ENCODE measurements around the gene FRMD4A.

The FRMD4A gene

GRCh38 chr10:13636776-13637175, 693.9 kb downstream of the FRMD4A start:
- DNase-seq: no peak

DNA sequence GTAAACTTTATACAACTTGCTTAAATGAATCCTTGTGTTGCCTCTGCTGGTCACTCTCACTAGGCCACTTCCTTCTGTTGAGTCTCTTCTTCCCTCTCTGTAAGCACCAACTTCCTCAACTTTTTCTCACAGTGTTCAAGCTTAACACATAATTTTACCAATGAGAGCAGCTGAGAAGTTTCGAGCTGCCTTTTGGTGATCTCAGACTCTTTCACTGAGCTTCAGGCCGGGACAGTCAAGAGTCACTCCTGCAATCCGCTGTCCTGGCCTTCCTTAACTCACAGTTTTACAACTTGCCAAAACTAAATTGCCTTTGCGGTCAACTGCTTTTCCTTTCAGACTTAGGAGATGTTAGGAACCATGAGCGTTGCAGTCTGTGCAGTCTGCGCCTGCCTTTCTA, 696.5 kb downstream of the FRMD4A start:
- peak in 1 of 14 donors; percentile 16 for DNase-seq

DNA sequence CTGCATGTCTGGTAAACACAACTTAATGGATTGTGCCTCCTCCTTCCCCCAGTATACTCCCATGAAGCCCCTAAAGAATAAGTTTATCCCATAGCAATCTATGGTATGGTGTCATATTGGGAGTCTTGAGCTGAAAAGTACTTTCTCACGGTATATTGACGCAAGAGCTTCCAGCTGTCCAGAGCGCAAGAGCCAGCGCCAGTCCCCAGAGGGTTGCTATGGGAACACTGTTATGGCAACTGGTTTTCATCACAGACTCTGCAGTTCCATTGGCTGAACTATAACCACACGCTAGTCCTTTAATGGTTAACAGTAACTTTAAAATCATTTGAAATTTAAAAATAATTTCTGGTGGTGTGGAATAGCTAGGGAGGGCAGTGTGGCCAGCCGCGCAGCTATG, 697.0 kb downstream of the FRMD4A start:
- DNase-seq: no peak

DNA sequence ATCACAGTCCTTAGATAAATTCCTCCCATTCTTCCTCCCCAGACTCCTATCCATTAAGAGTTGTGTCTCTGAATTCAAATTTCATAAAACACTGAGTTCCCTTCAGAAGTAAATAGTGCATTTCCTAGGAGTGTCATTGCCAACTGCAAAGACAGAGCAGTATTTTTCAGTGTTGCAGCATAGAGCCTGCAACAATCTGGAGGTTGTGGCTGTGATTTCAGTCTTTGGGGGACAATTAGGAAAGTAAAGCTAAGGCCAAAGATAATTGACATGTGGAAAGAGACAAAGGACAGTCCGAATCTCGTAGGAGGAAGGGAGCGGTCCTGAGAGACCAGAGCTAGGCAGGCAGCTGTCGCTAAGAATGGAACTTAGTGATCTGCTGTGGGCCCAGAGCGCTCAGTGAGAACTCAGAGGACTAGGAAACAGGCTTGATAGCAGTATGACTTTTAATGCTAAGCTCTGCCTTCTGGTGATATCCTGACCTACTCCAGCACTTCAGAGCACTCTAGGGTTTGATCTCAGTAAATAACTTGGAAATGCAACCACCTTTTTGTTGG, 697.8 kb downstream of the FRMD4A start:
- no peak for DNase-seq

- DNase-seq: no peak
Observed at GRCh38 chr10:13632440-13632839, 698.3 kb downstream of the FRMD4A start.

DNA sequence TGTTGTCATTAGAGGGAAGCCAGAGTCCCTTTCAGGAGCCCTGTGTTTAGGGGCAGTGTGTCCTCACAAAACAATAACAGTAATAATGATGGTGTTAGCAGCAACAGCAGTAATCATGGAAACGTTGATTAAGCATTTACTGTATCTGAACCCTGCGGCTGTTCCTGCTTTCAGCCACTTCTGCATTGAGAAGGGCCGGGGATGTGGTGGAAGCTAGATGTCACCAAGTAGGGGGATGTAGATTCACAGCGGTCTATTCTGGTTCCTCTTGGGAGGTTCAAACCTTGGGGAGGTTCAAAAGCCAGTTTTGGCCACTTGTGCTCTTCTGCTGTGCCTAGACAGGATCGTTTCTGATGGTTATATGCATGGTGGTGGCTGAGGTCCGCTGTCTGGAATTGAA, 699.1 kb downstream of the FRMD4A start:
- peak in 1 of 14 donors; percentile 19 for DNase-seq

DNA sequence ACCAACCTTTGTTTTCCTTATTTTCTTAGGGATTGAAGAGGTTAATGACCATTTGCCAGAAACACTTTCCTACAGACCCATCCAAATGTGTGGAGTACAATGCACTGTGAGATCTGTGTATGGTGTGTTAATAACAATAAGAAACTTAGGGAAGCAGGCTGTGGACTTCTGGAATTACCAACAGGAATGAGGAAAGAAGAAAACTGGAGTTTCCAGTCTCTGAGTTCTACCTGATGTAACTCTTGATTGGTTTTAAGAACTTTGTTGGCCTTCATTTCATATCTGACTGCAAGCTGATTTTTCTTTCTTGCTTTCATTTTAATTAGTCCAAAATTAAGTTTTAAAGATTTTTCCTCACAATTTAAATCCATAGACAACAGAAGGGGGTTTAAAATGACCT, 700.5 kb downstream of the FRMD4A start:
- DNase-seq: no peak

- no peak for DNase-seq
Observed at GRCh38 chr10:13629116-13629515, 701.6 kb downstream of the FRMD4A start.

- DNase-seq: no peak
Observed at GRCh38 chr10:13628661-13629060, 702.1 kb downstream of the FRMD4A start.

DNA sequence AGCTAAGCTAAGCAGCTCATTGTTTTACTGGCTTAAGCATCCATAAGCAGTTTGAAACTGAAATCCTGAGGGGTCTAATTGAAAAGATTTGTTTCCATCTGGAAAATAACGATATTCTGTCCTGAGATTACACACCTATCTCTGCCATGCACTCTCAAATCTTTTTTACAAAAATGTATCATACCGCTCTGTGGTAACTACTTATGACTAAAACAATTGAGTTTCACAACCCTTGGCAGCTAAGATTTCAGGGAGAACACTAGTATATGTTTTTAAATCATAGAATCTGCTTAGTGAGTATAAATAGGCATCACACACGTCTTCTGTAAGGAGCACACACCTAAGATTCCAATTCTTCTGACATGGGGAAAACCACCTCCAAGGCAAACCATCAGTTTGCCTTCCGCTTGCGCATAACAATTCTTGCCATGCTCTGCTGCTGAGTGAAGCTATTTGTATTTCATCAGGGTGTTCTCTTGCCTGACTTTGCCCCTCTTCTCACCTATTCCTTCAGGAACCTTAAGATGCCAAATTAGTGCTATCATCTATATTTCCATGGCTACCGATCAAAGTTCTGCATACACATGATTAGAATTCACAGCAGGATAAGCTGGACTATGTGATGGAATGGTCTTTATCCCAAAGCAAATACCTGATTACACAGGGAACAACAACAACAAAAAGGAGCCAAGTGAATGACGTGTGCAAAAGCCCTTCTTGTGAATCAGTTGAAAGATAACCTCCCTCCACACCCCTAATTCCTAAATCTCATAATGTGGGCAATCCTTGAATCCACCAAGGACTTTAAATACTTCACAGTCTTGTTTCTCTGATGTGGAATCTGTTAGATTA, 703.0 kb downstream of the FRMD4A start:
- DNase-seq: no peak

- DNase-seq: no peak
Observed at GRCh38 chr10:13624630-13625029, 706.1 kb downstream of the FRMD4A start.

- no peak for DNase-seq
Observed at GRCh38 chr10:13621931-13622330, 708.8 kb downstream of the FRMD4A start.

DNA sequence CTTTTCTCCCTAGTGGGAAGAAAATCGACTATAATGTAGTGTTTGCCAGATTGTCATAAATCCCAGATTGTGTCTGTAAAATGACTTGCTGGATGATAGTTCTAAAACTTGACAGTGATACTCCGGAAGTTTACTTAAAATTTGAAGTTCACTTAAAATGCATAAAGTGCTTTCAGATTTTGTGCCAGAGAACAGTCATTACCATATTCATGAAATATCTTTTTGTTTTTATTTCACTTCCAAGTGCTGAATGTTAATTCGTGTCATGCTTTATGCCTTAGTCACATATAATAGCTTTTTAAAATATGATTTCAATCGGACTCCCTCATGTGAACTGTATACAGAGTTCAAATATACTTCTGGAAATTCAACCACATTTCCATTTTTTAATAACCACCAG, 713.6 kb downstream of the FRMD4A start:
- DNase-seq: no peak

GRCh38 chr10:13615650-13616300, 714.9 kb downstream of the FRMD4A start:
- DNase-seq: no peak

DNA sequence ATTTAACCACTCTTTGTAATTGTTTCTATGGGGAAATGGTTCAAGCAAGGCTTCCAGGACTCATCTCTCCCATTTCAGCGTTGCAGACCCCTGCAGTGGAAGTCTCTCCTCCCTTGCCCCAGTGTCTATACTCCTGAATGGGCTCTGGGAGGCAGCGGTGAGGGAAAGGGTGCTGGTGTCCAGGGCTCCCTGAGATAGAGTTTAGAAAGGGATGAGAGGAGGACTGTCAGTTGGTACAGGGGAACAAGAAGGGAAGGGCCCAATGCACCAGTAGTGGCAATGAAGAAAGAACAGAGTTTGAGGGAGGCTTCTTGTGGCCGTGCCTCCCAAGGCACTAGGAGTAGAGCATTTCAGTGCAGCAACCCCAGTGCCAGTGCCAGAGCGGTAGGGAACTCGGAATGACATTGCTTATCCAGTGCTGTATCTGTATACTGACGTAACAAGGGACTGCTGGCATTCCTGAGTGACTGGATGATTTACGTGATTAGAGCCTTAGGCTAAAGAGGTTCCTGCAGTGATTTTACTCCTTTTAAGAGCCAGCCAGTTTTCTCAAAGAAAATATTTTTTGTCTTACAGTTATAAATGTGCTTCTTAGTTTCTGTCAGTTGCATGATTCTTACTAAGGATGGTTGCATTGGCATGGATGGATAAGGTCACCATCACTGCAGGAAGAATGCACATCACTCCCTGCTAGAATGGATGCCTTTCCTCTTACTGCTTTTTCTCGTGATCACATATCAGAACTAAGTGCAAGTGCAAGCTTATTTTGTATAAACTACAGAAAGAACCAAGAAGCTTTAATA, 716.0 kb downstream of the FRMD4A start:
- DNase-seq: no peak

DNA sequence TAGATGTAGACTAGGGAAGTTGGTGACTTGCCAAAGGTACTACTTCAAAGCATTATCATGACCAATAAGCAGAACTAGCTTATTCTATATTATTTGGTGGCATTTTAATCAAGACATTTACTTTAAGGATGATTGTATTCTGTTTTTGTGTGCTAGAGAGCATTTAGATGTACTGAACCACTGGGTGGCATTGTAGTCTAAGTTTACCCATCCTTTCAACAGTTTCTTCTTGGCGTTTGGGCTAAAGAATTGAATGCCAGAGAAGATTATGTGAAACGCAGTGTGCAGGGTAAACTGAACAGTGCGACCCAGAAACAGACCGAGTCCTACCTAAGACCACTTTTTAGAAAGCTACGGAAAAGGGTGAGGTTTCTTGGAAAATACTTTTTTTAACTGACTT, 717.2 kb downstream of the FRMD4A start:
- DNase-seq: peak in 2 of 14 donors; percentile 4 to 13

DNA sequence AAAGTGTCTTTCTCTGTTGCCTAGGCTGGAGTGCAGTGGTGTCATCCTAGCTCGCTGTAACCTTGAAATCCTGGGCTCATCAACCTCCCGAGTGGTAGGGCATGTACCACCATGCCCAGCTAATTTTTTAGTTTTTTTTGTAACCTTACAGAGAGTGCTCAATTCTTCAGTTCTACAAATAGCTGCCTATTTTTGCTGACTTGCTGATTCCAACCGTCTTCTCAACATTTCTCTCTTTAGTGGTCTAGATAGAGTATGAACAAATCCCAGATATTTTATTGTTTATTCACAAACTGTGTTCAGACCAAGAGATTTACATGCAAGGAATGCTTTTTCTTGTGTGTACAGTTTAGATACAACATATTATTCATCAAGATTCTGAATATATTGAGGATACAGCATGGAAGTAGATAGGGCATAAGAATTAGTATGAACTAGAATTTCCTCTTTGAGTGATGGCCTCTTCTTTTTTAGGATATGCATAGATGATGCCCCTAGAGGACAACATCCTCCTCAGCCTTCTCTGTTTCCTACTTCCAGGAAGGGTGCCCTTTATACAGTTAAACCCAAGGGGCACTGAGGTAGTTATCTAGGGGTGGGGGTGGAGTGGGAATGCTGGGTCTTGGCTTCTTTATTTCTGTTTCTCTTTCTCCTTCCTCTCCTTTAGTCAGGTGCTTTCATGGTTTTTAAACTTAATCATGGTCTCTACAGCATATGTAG, 717.9 kb downstream of the FRMD4A start:
- DNase-seq: no peak

GRCh38 chr10:13608246-13608853, 722.4 kb downstream of the FRMD4A start:
- DNase-seq: peak in 3 of 14 donors; percentile 18 to 35 (median 33)

DNA sequence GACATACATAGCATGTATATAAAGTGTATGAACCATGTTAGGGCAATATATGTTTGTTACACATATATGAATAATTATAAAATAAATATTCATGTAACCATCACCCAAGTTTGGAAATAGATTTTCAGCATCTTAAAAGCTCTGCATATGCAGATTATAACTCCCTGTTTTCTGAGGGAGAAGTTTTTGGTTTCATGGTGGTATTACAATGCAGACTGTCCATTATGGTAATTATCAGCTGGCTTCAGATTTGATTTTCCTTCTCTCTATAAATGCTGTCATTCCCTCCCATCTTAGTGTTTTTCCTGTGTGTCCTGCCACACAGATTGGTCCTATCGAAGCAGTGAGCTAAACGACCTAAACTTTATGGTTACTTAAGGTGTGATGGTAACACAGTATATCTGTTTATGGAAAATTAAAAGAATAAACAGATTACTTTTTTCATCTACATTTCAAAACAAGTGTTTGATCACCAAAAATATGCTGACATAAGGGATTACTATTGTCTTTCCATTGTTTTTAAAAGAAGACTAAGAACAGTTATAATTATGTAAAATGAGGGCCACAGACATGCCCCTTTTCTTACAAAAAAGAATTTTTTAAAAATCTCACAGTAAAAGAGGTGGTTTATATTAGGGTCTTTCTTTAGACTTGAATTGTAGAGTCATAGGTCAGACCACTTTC, 726.2 kb downstream of the FRMD4A start:
- DNase-seq: no peak

- no peak for DNase-seq
Observed at GRCh38 chr10:13597909-13598308, 732.8 kb downstream of the FRMD4A start.

DNA sequence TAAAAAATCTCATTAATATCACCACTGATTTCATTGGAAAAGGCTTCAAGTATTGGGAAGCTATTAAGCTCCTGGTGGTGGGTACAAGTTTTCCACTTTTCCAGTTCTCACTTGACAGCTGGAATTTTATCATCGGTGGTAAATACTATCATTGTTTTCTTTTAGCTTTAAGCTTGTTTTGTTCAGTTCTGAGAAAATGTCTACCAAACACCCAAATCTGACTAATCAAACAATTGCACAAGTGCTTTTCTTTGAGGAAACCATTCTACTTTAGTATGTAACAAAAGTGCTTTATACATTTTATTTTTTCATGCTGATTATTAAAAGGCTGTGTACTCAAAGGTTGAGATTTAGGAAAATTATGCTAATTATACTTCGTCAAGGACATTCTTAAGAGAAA, 736.1 kb downstream of the FRMD4A start:
- DNase-seq: no peak
